ENCODE measurements around the gene ZNF23.
A peak's percentile ranks its signal among the peaks of the same experiment; 100 is the strongest.

Gene ZNF23

GRCh38 chr16:71499775-71500364, 37.8 kb upstream of the ZNF23 start:
- DNase-seq, result peak; percentile 53
- peaks cover 30% of the 10 kb centered on the region for H3K27me3 Mint-ChIP-seq (ENCODE audit: low read depth, poor library complexity)
- H3K4me1 Mint-ChIP-seq, result no peaks in the 10 kb centered on the region
- no peaks in the 10 kb centered on the region for H3K36me3 Mint-ChIP-seq (ENCODE audit: low read depth)
- H3K9me3 Mint-ChIP-seq, result no peaks in the 10 kb centered on the region
- TF ChIP-seq, protein P1, sequence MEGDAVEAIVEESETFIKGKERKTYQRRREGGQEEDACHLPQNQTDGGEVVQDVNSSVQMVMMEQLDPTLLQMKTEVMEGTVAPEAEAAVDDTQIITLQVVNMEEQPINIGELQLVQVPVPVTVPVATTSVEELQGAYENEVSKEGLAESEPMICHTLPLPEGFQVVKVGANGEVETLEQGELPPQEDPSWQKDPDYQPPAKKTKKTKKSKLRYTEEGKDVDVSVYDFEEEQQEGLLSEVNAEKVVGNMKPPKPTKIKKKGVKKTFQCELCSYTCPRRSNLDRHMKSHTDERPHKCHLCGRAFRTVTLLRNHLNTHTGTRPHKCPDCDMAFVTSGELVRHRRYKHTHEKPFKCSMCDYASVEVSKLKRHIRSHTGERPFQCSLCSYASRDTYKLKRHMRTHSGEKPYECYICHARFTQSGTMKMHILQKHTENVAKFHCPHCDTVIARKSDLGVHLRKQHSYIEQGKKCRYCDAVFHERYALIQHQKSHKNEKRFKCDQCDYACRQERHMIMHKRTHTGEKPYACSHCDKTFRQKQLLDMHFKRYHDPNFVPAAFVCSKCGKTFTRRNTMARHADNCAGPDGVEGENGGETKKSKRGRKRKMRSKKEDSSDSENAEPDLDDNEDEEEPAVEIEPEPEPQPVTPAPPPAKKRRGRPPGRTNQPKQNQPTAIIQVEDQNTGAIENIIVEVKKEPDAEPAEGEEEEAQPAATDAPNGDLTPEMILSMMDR (IDR thresholded peaks at IDR 0.05), result peak; percentile 72
- H3K4me3 Mint-ChIP-seq, result no peak overlapping the region
- no peak overlapping the region for H3K27ac Mint-ChIP-seq

DNA sequence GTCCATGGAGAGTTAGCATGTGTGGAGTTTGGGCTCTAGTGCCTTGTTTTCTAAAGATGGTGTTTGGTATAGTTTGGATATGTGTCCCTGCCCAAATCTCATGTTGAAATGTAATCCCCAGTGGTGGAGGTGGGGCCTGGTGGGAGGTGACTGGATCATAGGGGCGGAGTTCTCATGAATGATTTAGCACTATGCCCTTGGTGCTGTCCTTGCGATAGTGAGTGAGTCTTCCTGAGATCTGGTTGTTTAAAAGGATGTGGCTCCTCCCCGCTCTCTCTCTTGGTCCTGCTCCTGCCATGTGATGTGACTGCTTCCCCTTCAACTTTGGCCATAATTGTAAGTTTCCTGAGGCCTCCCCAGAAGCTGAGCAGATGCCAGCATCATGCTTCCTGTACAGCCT, 36.0 kb upstream of the ZNF23 start:
- Mint-ChIP-seq H3K9me3 (no peaks in the 10 kb centered on the region), H3K36me3 (ENCODE audit: low read depth) (no peaks in the 10 kb centered on the region), H3K27me3 (ENCODE audit: low read depth, poor library complexity) (peaks cover 39% of the 10 kb centered on the region), H3K27ac (no peak overlapping the region), H3K4me3 (no peak overlapping the region), H3K4me1 (no peaks in the 10 kb centered on the region)
- DNase-seq, result no peak
- TF ChIP-seq, protein P1 (IDR thresholded peaks at IDR 0.05), result no peak

DNA sequence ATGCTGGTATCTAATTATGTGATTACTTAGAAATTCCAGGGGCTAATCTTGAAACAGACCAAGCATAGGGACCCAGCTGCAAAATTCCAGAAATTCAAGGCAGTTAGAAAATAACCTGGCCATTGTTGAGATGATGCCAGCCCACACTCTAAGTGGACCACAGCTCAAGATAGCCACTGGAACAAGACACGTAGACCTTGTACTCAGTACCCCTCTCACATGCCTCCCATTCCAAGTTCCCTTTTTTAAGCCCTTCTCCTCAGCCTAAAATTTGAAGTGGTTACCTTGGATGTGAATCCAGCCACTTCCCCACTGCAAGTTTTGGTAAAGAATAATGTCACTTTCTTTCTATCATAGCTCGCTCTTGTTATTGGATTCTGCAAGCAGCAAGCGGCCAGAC, 31.2 kb upstream of the ZNF23 start:
- TF ChIP-seq, protein P1 (IDR thresholded peaks at IDR 0.05), result no peak
- Mint-ChIP-seq H3K4me3 (no peak overlapping the region), H3K9me3 (no peaks in the 10 kb centered on the region), H3K27me3 (ENCODE audit: low read depth, poor library complexity) (peaks cover 49% of the 10 kb centered on the region), H3K27ac (no peak overlapping the region), H3K4me1 (no peaks in the 10 kb centered on the region), H3K36me3 (ENCODE audit: low read depth) (no peaks in the 10 kb centered on the region)
- no peak for DNase-seq

DNA sequence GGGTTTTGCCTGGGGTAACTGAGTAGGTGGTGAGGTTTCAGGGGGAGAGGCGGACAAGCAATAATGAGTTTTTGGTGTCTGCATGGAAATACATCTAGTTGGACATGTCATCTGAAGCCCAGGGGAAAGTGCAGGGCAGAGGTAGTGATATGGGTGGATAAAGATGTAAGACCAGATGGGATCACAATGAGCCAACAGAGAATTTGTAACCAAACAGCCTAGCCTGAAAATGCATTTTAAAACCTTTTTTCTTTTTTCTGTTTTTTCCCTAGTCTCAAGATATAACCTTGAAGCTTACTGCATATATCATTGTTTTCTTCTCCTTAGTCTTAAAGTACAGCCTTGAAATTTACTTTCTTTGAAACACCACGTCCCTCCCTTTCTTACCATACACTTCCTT, 30.7 kb upstream of the ZNF23 start:
- TF ChIP-seq, protein P1 (IDR thresholded peaks at IDR 0.05), result no peak
- H3K4me3 Mint-ChIP-seq, result no peak overlapping the region
- no peaks in the 10 kb centered on the region for H3K9me3 Mint-ChIP-seq
- no peaks in the 10 kb centered on the region for H3K4me1 Mint-ChIP-seq
- H3K36me3 Mint-ChIP-seq (ENCODE audit: low read depth), result no peaks in the 10 kb centered on the region
- H3K27me3 Mint-ChIP-seq (ENCODE audit: low read depth, poor library complexity), result peaks cover 49% of the 10 kb centered on the region
- H3K27ac Mint-ChIP-seq, result no peak overlapping the region
- no peak for DNase-seq

GRCh38 chr16:71491054-71491453, 29.0 kb upstream of the ZNF23 start:
- no peak for DNase-seq
- Mint-ChIP-seq H3K9me3 (no peaks in the 10 kb centered on the region), H3K36me3 (ENCODE audit: low read depth) (no peaks in the 10 kb centered on the region), H3K27me3 (ENCODE audit: low read depth, poor library complexity) (peaks cover 49% of the 10 kb centered on the region), H3K27ac (no peak overlapping the region), H3K4me3 (no peak overlapping the region), H3K4me1 (no peaks in the 10 kb centered on the region)
- TF ChIP-seq, protein P1 (IDR thresholded peaks at IDR 0.05), result no peak

- no peaks in the 10 kb centered on the region for H3K36me3 Mint-ChIP-seq (ENCODE audit: low read depth)
- H3K4me3 Mint-ChIP-seq, result no peak overlapping the region
- TF ChIP-seq, protein P1 (IDR thresholded peaks at IDR 0.05), result no peak
- no peak overlapping the region for H3K27ac Mint-ChIP-seq
- H3K4me1 Mint-ChIP-seq, result no peaks in the 10 kb centered on the region
- H3K27me3 Mint-ChIP-seq (ENCODE audit: low read depth, poor library complexity), result peaks cover 48% of the 10 kb centered on the region
- DNase-seq, result no peak
- H3K9me3 Mint-ChIP-seq, result no peaks in the 10 kb centered on the region
Measured at GRCh38 chr16:71490361-71490760, 28.3 kb upstream of the ZNF23 start.

All from nephron progenitor cell (in vitro differentiated cells).